NK-92 treated with Interleukin-12 subunit alpha and Interleukin-12 subunit beta, amount 100 ng/mL, for 24 hours (cell line): Measurements from ENCODE around the gene NAA30.

Experiments
- DNase-seq: peaks from one replicate; lab custom pipeline; 2025; lab: John Stamatoyannopoulos, UW

NAA30 gene

GRCh38 chr14:57400556-57401494, 10.4 kb downstream of the NAA30 start:
- no peak for DNase-seq

DNA sequence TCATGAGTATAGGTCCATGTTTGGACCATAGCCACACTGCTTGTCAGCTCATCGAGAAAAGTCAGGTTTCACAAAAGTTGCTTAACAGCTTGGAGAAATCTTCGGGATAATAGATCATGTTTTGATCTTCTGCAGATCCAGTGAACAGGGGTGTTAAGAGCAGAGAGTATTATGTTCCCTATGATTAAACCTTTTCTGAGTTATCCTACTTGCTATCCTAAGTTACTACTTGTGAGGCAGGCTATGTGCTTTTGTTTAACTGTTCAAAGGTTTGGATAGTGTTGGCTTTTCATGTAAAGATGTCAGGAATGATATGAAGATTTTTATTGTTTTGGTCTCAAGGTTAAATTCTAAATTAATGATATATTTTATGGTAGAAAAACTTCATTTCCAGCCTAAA, 11.1 kb downstream of the NAA30 start:
- no peak for DNase-seq

- no peak for DNase-seq
Measured at GRCh38 chr14:57402173-57402852, 11.9 kb downstream of the NAA30 start.

DNA sequence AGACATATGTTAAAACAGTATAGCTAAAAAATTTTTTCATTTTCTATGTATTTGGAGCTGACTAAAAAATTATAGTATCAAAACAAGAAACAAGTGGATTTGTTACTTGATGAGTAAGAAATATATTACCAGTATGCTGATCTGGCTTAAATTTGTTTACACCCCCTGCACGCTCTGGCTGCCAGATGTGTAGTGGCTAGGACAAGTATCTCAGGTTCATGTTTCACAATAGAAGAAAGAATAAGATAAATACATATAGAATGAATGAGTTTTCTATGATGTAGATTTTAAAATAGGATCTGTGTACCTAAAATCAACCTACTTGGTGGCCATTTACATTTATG, 13.1 kb downstream of the NAA30 start:
- no peak for DNase-seq

GRCh38 chr14:57405562-57405961, 15.2 kb downstream of the NAA30 start:
- no peak for DNase-seq

DNA sequence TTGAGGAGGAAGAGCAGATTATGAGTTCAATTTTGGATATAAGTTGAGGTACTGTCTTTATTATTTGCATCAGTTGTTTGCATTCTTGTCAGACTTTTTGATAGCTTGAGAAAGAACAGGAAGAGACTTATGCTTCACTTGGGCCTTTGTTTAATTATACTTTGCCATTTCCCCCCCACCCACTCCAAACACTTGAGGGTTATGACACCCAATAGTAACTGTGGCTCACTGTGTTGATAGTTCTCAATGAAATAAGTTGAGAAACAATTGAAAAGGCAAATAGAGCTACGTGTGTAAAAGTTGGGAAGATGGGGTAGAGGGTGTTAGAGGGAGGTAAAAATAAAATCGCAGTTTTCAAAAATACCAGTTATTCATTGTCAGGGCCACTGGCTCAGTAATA, 17.7 kb downstream of the NAA30 start:
- DNase-seq, result no peak

DNA sequence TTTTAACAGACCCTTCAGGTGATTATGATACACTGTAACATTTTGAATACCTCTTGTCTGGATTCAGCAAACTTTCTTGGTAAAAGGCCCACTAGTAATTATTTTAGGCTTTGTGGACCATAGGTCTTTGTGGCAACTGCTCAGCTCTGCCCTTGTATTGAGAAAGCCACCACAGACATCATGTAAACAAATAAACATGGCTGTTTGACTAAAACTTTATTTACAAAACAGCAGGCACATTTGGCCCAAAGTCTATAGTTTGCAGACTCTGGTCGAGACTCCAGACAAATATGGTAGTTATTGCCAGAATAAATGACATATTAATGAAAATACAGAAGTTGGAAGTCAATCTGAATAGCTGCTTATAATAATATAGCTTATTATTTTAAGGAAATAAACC, 18.2 kb downstream of the NAA30 start:
- DNase-seq, result no peak

GRCh38 chr14:57412341-57412740, 22.0 kb downstream of the NAA30 start:
- no peak for DNase-seq

- no peak for DNase-seq
Measured at GRCh38 chr14:57413849-57414248, 23.5 kb downstream of the NAA30 start.

DNA sequence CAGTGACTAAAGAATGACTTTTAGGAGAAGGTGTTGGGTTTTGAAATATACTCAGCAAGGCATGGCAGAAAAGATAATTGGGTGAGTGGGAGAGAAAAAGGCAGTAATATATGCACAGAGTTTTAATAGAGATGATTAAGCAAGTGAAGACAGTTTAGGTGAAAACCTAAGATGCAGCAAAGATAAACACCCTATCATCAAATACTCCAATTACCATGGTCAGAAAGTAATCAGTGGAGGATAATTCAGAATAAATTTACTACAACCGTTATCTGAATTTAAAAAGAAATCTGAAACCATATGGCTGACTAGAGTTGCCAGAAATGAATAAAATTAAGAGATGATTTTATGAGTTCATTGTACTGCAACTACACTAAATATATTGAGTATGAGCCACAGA, 26.8 kb downstream of the NAA30 start:
- no peak for DNase-seq

DNA sequence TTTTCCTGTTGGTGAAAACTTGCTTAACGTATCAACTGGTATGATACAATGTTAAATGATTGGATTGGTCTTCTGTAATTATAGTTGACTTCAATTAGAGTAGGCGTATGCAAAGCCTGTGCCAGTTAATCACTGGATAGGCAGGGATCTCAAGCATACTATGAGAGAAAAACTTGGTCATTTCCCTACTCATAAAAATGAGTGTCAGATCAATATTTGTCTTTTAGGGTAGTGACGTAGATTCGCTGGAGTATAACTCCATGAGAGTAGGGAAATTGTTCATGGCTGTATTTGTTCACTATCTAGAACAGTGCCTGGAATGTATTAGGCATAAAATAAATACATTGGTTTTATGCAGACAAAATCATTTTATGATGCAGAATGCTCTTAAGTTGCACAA, 28.6 kb downstream of the NAA30 start:
- DNase-seq, result no peak

GRCh38 chr14:57420033-57420432, 29.6 kb downstream of the NAA30 start:
- DNase-seq, result no peak

DNA sequence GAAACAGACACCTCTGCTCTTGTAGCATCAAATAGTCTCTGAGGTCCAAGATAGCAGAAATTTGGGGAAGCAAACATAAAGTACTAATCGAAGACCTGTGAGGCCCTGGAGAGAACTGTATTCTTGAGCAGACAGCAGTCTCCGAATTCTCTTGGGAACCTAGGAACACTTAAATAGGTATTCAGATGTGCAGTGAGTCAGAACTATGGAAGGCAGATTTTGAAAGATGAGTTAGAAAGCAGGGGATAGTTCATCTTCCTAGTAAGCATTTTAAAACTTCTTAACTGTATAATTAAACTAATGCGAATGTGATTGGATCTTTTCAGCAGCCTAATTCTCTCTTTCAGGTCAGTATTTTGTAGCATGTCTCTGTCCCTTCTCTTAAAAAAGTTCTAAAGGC, 30.6 kb downstream of the NAA30 start:
- no peak for DNase-seq

DNA sequence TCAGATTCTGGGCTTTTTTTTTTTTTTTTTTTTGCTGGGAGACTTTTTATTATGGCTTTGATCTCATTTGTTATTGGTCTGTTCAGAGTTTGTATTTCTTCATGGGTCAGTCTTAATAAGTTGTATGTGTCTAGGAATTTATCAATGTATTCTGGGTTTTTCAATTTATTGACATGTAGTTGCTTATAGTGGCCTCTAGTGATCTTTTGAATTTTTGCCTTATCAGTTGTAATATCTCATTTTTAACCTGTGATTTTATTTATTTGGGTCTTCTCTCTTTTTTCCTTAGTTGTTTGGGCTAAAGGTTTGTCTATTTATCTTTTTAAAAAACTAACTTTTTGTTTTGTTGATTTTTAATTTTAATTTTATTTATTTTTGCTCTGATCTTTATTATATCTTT, 45.5 kb downstream of the NAA30 start:
- no peak for DNase-seq

GRCh38 chr14:57461777-57462320, 71.5 kb downstream of the NAA30 start:
- no peak for DNase-seq

DNA sequence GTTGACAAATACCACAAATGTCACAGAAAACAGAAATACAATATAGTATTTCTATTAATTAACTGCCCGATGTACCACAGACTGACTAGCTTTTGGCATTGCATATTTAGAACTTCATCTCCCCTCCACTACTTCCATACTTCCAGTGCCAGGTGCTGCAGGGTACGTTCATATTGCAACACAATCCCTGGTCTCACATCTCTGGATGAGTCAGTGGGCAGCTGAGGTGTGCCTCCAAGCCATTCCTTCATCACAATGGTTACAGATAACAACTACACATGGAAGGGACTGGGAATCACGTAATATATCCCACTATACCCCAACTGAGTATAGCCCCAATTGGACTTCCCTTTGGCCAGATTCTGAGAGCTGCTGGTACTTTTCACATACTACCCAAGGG, 72.2 kb downstream of the NAA30 start:
- no peak for DNase-seq

DNA sequence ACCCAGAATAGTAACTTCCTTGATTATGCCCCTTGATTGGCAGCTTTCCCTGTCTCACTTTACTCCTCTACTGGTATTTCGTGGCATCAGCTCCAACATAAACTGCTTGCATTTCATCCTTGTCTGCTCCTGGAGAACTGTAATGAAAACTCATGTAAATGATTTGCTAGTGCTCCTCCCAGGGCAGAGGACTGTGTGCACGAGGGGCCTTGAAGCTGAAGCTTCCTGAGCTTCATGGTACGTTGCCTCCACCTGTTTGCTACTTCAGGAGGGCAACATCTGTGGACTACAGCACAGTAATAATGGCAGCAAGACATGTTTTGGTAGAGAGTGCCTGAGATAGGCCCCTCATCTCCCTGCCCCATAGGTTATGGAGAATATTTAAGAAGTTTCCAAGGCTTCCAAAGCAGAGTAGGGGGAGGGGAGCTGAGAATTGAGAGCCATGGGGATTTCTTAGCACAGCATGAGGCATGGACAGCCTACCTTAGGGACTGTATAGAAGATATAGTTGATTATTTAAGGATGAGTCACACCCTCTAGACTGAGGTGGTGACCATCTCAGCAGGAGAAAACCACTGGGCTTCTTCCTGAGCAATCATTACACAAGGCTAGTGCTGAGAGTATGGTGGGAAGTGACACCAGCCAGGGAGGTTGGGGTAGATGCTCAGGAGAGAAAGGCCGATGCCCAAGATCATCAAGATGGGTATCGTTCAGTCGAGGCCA, 73.8 kb downstream of the NAA30 start:
- no peak for DNase-seq
